GM23248 (cell line): Measurements from ENCODE around the gene MRPS15. TPM values are rescaled to one million over a fixed set of nuclear protein-coding genes. Genes with fewer than 3 reads are reported as not detected.

Experiments
- DNase-seq: peaks from one replicate; pipeline ENCODE4 v3.0.0-alpha.2; 2015
- H2AFZ ChIP-seq: fragments of 200-600 bp; sonication (generic); 2 replicates; pipeline ENCODE4 v1.6.1; 2016; ENCODE audit warnings: antibody characterized with exemption
- H3F3A ChIP-seq: fragments of 200-600 bp; sonication (generic); 2 replicates; pipeline ENCODE4 v1.6.1; 2016; ENCODE audit warnings: mild to moderate bottlenecking, antibody characterized with exemption, mixed run types; ENCODE audit not compliant: insufficient read depth
- H3K27ac ChIP-seq: fragments of 200-600 bp; sonication (generic); 2 replicates; pipeline ENCODE4 v1.5.1; 2016; ENCODE audit warnings: mild to moderate bottlenecking
- H3K27me3 ChIP-seq: fragments of 200-600 bp; sonication (generic); replicated peaks from 2 replicates; pipeline ENCODE4 v1.6.1; 2016; ENCODE audit warnings: mild to moderate bottlenecking; ENCODE audit not compliant: insufficient read depth
- H3K36me3 ChIP-seq: fragments of 200-600 bp; sonication (generic); 2 replicates; pipeline ENCODE4 v1.6.1; 2016; ENCODE audit warnings: low read depth, mild to moderate bottlenecking
- H3K4me1 ChIP-seq: fragments of 200-600 bp; sonication (generic); 2 replicates; pipeline ENCODE4 v1.6.1; 2016; ENCODE audit warnings: mild to moderate bottlenecking; ENCODE audit not compliant: insufficient read depth
- H3K4me2 ChIP-seq: fragments of 200-600 bp; sonication (generic); one replicate; pipeline ENCODE4 v1.6.1; 2016; ENCODE audit warnings: mild to moderate bottlenecking; ENCODE audit not compliant: unreplicated experiment
- H3K4me3 ChIP-seq: fragments of 200-600 bp; sonication (generic); 2 replicates; pipeline ENCODE4 v1.5.1; 2016; ENCODE audit warnings: mild to moderate bottlenecking
- H3K79me2 ChIP-seq: fragments of 200-600 bp; sonication (generic); 2 replicates; pipeline ENCODE4 v1.6.1; 2016; ENCODE audit warnings: mild to moderate bottlenecking; ENCODE audit not compliant: insufficient read depth
- H3K9ac ChIP-seq: fragments of 200-600 bp; sonication (generic); 2 replicates; pipeline ENCODE4 v1.6.1; 2016; ENCODE audit warnings: mild to moderate bottlenecking
- H3K9me2 ChIP-seq: fragments of 200-600 bp; sonication (generic); 2 replicates; pipeline ENCODE4 v1.6.1; 2016; ENCODE audit warnings: mixed run types, mild to moderate bottlenecking, moderate library complexity; ENCODE audit not compliant: insufficient read depth
- H3K9me3 ChIP-seq: fragments of 200-600 bp; sonication (generic); one replicate; pipeline ENCODE4 v1.6.1; 2017; ENCODE audit warnings: low read depth
- H4K20me1 ChIP-seq: fragments of 200-600 bp; sonication (generic); 2 replicates; pipeline ENCODE4 v1.6.0; 2016; ENCODE audit not compliant: insufficient read depth
- EZH2 ChIP-seq: fragments of 200-600 bp; sonication (generic); IDR thresholded peaks from 2 replicates; pipeline ENCODE4 v1.6.1; 2018; ENCODE audit warnings: antibody characterized with exemption, mild to moderate bottlenecking; ENCODE audit not compliant: insufficient read depth, poor library complexity, severe bottlenecking
- EZH2phosphoT487 ChIP-seq: fragments of 200-600 bp; sonication (generic); IDR thresholded peaks from 2 replicates; pipeline ENCODE4 v1.6.1; 2018; ENCODE audit warnings: antibody characterized with exemption, moderate library complexity, mild to moderate bottlenecking, low read depth; ENCODE audit not compliant: insufficient read depth
- WGBS, 2 experiments: methylation state at CpG; one replicate each; pipeline ENCODE4 v1.1.6; 2015 to 2017; ENCODE audit warnings: low lambda C conversion rate in 2 of 2, low coverage in 1 of 2; ENCODE audit errors: missing lambda C conversion rate in 2 of 2; 5-methylcytosine and 5-hydroxymethylcytosine counted together
- in situ Hi-C: fragments of 300-500 bp; cut with MboI; formaldehyde crosslinking; loops from 2 replicates; pipeline ENCODE4 v1.15.0; 2020
- polyA plus RNA-seq: library from polyadenylated mRNA; unstranded; fragments of >200 nt; fragmentation: Nextera tagmentation; extraction: Ambion mirVana; gene quantifications from 2 replicates; pipeline ENCODE4 v1.2.1, GENCODE V29; 2016
- total RNA-seq: library from RNA; depleted of rRNA; stranded (reverse); fragments of >200 nt; shearing (Covaris generic); gene quantifications from 2 replicates; pipeline ENCODE4 v1.2.3, GENCODE V29; 2014

Gene MRPS15
- total and polyA plus RNA-seq, 2 experiments from 2014 or later, result 53.7 to 107 TPM

- Histone ChIP-seq H3K27ac (no peak overlapping the region), H3K9me2 (no peaks in the 10 kb centered on the region), H3K4me1 (no peaks in the 10 kb centered on the region), H3F3A (0 out of 2 replicates have a peak, but pooled peaks cover 8% of the 10 kb centered on the region), H2AFZ (no peak overlapping the region), H3K79me2 (no peaks in the 10 kb centered on the region), H3K4me2 (no peak overlapping the region), H3K9ac (no peak overlapping the region), H3K4me3 (no peak overlapping the region), H3K9me3 (no peaks in the 10 kb centered on the region), H4K20me1 (no peaks in the 10 kb centered on the region), H3K36me3 (peaks cover 22% of the 10 kb centered on the region), H3K27me3 (no peaks in the 10 kb centered on the region)
- no peak for DNase-seq
- 97 to 99% methylated on average over 6 of the region's 6 CpGs for WGBS, 2 experiments
- in situ Hi-C loops, result no loop called here
- no peak for TF ChIP-seq EZH2phosphoT487
- TF ChIP-seq EZH2, result no peak
Observed at GRCh38 chr1:36453600-36454388, 10.4 kb downstream of the MRPS15 start.

- Histone ChIP-seq H3K4me2 (no peak overlapping the region), H3K36me3 (peaks cover 22% of the 10 kb centered on the region), H3K9me3 (no peaks in the 10 kb centered on the region), H3K79me2 (no peaks in the 10 kb centered on the region), H4K20me1 (no peaks in the 10 kb centered on the region), H3K27me3 (no peaks in the 10 kb centered on the region), H3K4me3 (no peak overlapping the region), H3K4me1 (no peaks in the 10 kb centered on the region), H3K27ac (no peak overlapping the region), H3K9ac (no peak overlapping the region), H3K9me2 (no peaks in the 10 kb centered on the region), H3F3A (0 out of 2 replicates have a peak, but pooled peaks cover 8% of the 10 kb centered on the region), H2AFZ (no peak overlapping the region)
- WGBS, 2 experiments, result 86 to 99% methylated on average over 3 of the region's 3 CpGs
- in situ Hi-C loops, result no loop called here
- no peak for TF ChIP-seq EZH2
- TF ChIP-seq EZH2phosphoT487, result no peak
- no peak for DNase-seq
Observed at GRCh38 chr1:36453051-36453450, 11.1 kb downstream of the MRPS15 start.

- H3K9me2 ChIP-seq, result no peaks in the 10 kb centered on the region
- H3K27me3 ChIP-seq, result no peaks in the 10 kb centered on the region
- H3F3A ChIP-seq, result 0 out of 2 replicates have a peak, but pooled peaks cover 8% of the 10 kb centered on the region
- H3K4me1 ChIP-seq, result no peaks in the 10 kb centered on the region
- H3K9me3 ChIP-seq, result no peaks in the 10 kb centered on the region
- DNase-seq, result no peak
- H3K79me2 ChIP-seq, result no peaks in the 10 kb centered on the region
- H3K4me2 ChIP-seq, result peak overlapping the region; percentile 66
- H2AFZ ChIP-seq, result peak overlapping the region; percentile 90
- H3K27ac ChIP-seq, result peak overlapping the region; percentile 97
- H3K9ac ChIP-seq, result peak overlapping the region; percentile 93
- H3K36me3 ChIP-seq, result peaks cover 8% of the 10 kb centered on the region; the same call in 1 of the 2 replicates
- peak overlapping the region; percentile 79 for H3K4me3 ChIP-seq
- no peaks in the 10 kb centered on the region for H4K20me1 ChIP-seq
- in situ Hi-C loops, result no loop called here
- WGBS, 2 experiments, result 8 to 12% methylated on average over 13 to 18 of the region's 18 CpGs
- no peak for TF ChIP-seq EZH2phosphoT487
Observed at GRCh38 chr1:36450919-36451305, 13.3 kb downstream of the MRPS15 start.

- TF ChIP-seq EZH2 (no peak), EZH2phosphoT487 (no peak)
- Histone ChIP-seq H2AFZ (peak within 1 kb of the TSS; percentile 90), H3K36me3 (0 out of 2 replicates have a peak, but pooled peaks cover 2% of the 10 kb centered on the region), H3K27ac (peak within 1 kb of the TSS; percentile 97), H3K79me2 (no peaks in the 10 kb centered on the region), H3F3A (0 out of 2 replicates have a peak, but pooled peaks cover 8% of the 10 kb centered on the region), H3K9me3 (no peaks in the 10 kb centered on the region), H3K4me2 (peak within 1 kb of the TSS; percentile 84), H3K9ac (peak within 1 kb of the TSS; percentile 93), H3K4me1 (no peaks in the 10 kb centered on the region), H4K20me1 (no peaks in the 10 kb centered on the region), H3K27me3 (no peaks in the 10 kb centered on the region), H3K9me2 (no peaks in the 10 kb centered on the region), H3K4me3 (peak within 1 kb of the TSS; percentile 79)
- WGBS, 2 experiments, result 1 to 2% methylated on average over 45 to 48 of the region's 48 CpGs
- DNase-seq, result peak; percentile 99
- in situ Hi-C loops, result no loop called here
Observed at GRCh38 chr1:36450270-36450918, 13.8 kb downstream of the MRPS15 start, which contains the start of gene OSCP1. TSS of gene OSCP1 (minus strand) at chr1:36450451. CDS start at chr1:36450369, 82 bp downstream.
